Endothelial cell of umbilical vein (primary cell): ENCODE measurements around the gene CBFA2T3. TPM values are rescaled to one million over a fixed set of nuclear protein-coding genes. Genes with fewer than 3 reads are reported as not detected.

ENCODE experiments used
- BruUV-seq: library from RNA; stranded (reverse); fragments of 400-500 nt; replicated peaks from 2 replicates; lab custom pipeline; 2021; lab: Mats Ljungman, UMichigan
- CTCF ChIA-PET: fragments of 300-600, 350-600 bp; sonication (Branson Sonifier 250); formaldehyde crosslinking; loops from one replicate; lab custom pipeline; 2021; ENCODE audit warnings: antibody characterized with exemption, inconsistent platforms; lab: Charles Lee
- POLR2A ChIA-PET: fragments of 300-600, 350-600 bp; sonication (Branson Sonifier 250); formaldehyde crosslinking; loops from one replicate; lab custom pipeline; 2021; ENCODE audit warnings: antibody characterized with exemption, inconsistent platforms; lab: Charles Lee
- DNase-seq: peaks from one replicate; pipeline ENCODE4 v3.0.0-alpha.2; 2011; ENCODE audit warnings: low read depth, low spot score
- FAIRE-seq: peaks from 2 replicates; lab custom pipeline; 2011; peaks lifted over from hg19 to GRCh38; lab: Jason Lieb, UNC
- H2AFZ ChIP-seq: 2 replicates; pipeline ENCODE4 v1.6.0; 2012; ENCODE audit warnings: low read depth, low read length, control low read depth, inconsistent platforms
- H3K27ac ChIP-seq: 2 replicates; pipeline ENCODE4 v1.5.1; 2011; ENCODE audit warnings: low read depth, mild to moderate bottlenecking, control low read depth, low read length, moderate library complexity; ENCODE audit not compliant: insufficient read depth
- H3K27me3 ChIP-seq, 2 experiments: 2 replicates each; pipeline versions ENCODE4 v1.6.0 to v1.6.1; 2011; ENCODE audit warnings: low read length in 2 of 2, mixed read lengths in 1 of 2; ENCODE audit not compliant: control insufficient read depth in 2 of 2, insufficient read depth in 2 of 2
- H3K36me3 ChIP-seq, 2 experiments: 2 replicates in 1 of 2; 3 replicates in 1 of 2; pipeline ENCODE4 v1.5.1; 2011; ENCODE audit warnings: low read length in 2 of 2, mild to moderate bottlenecking in 1 of 2, moderate library complexity in 1 of 2; ENCODE audit not compliant: control insufficient read depth in 2 of 2, insufficient read depth in 2 of 2; ENCODE audit errors: extremely low read depth in 1 of 2
- H3K4me1 ChIP-seq: 3 replicates; pipeline ENCODE4 v1.5.1; 2011; ENCODE audit warnings: mild to moderate bottlenecking, low read length; ENCODE audit not compliant: control insufficient read depth, insufficient read depth; ENCODE audit errors: extremely low read depth
- H3K4me2 ChIP-seq: 2 replicates; pipeline ENCODE4 v1.6.1; 2011; ENCODE audit warnings: low read length, control low read depth, mixed read lengths; ENCODE audit not compliant: insufficient read depth
- H3K4me3 ChIP-seq, 3 experiments: fragments of 200-600 bp in 1 of 3; sonication (generic), shearing (Covaris generic) in 1 of 3; replicated peaks in 1 of 3; 2 replicates each; pipeline ENCODE4 v1.5.1; 2011 to 2016; ENCODE audit warnings: control low read depth in 3 of 3, low read length in 3 of 3, mild to moderate bottlenecking in 2 of 3, inconsistent platforms in 1 of 3, low read depth in 1 of 3, moderate library complexity in 1 of 3; ENCODE audit not compliant: insufficient read depth in 1 of 3
- H3K79me2 ChIP-seq: 2 replicates; pipeline ENCODE4 v1.6.0; 2012; ENCODE audit warnings: low read length, inconsistent platforms; ENCODE audit not compliant: control insufficient read depth, insufficient read depth
- H3K9ac ChIP-seq: replicated peaks from 2 replicates; pipeline ENCODE3; 2011; ENCODE audit warnings: low read length, control low read depth; ENCODE audit not compliant: insufficient read depth; ENCODE audit errors: extremely low read depth
- H3K9me1 ChIP-seq: replicated peaks from 3 replicates; pipeline ENCODE4 v1.6.0; 2011; ENCODE audit warnings: mild to moderate bottlenecking, low read length; ENCODE audit not compliant: control insufficient read depth, insufficient read depth; ENCODE audit errors: extremely low read depth
- H3K9me3 ChIP-seq: replicated peaks from 2 replicates; pipeline ENCODE4 v1.5.1; 2012; ENCODE audit warnings: low read length, inconsistent platforms; ENCODE audit not compliant: control insufficient read depth, insufficient read depth
- H4K20me1 ChIP-seq: replicated peaks from 2 replicates; pipeline ENCODE3; 2011; ENCODE audit warnings: mild to moderate bottlenecking, low read length; ENCODE audit not compliant: control insufficient read depth, insufficient read depth; ENCODE audit errors: extremely low read depth
- CTCF ChIP-seq, 2 donors: IDR thresholded peaks; 1 replicate in 1 of 2; 2 replicates in 1 of 2; pipeline ENCODE4 v1.5.1; 2011; ENCODE audit warnings: low read length in 2 of 2, mild to moderate bottlenecking in 2 of 2, moderate library complexity in 2 of 2, control low read depth in 1 of 2, inconsistent platforms in 1 of 2, low read depth in 1 of 2; ENCODE audit not compliant: insufficient read depth in 1 of 2; ENCODE audit errors: extremely low read depth in 1 of 2
- FOS ChIP-seq: IDR thresholded peaks from 2 replicates; pipeline ENCODE4 v1.6.1; 2011; ENCODE audit warnings: mild to moderate bottlenecking, low read length, moderate library complexity, borderline replicate concordance; ENCODE audit not compliant: insufficient read depth
- GATA2 ChIP-seq: IDR thresholded peaks from 2 replicates; pipeline ENCODE4 v1.7.0; 2011; ENCODE audit warnings: low read depth, mild to moderate bottlenecking, moderate library complexity, mixed read lengths, low read length; ENCODE audit not compliant: insufficient read length, insufficient read depth
- JUN ChIP-seq: IDR thresholded peaks from 2 replicates; pipeline ENCODE4 v1.6.1; 2011; ENCODE audit warnings: borderline replicate concordance, low read depth; ENCODE audit not compliant: insufficient read length, insufficient read depth
- MYC ChIP-seq: IDR thresholded peaks from one replicate; pipeline ENCODE4 v1.6.1; 2011; ENCODE audit warnings: mild to moderate bottlenecking, low read depth, low read length
- POLR2A ChIP-seq: IDR thresholded peaks from 2 replicates; pipeline ENCODE4 v1.6.1; 2012; ENCODE audit warnings: low read depth, mild to moderate bottlenecking, control low read depth, low read length
- dilution Hi-C: fragments of 300-500 bp; cut with MboI; formaldehyde crosslinking; loops from one replicate; pipeline ENCODE4 v1.15.0; 2019; ENCODE audit warnings: low sequenced_read_pairs; ENCODE audit not compliant: extremely low pct_ligation_motif_present
- intact Hi-C: fragments of 100-400 bp; cut with micrococcal nuclease; formaldehyde crosslinking; loops from one replicate; pipeline ENCODE4 v1.10.0; 2022
- polyA plus RNA-seq, 4 experiments: library from polyadenylated mRNA; depleted of rRNA in 3 of 4; stranded (reverse) in 3 of 4; unstranded in 1 of 4; fragments of >200 nt; gene quantifications; 2 replicates each; pipeline versions ENCODE4 v1.2.1 to v1.2.3, GENCODE V29; 2011 to 2012; ENCODE audit warnings: missing spikeins in 1 of 4
- total RNA-seq: library from RNA; stranded (reverse); gene quantifications from 2 replicates; pipeline ENCODE4 v1.2.3, GENCODE V29; 2021
- TF ChIP-seq, protein P1 (sequence below): IDR thresholded peaks from 2 replicates; pipeline ENCODE4 v1.6.1; 2011; ENCODE audit not compliant: insufficient read depth, insufficient read length

CBFA2T3 gene
- total and polyA plus RNA-seq, 2 donors (not counting 3 experiments of a cell fraction or from before 2014, with no cell fraction given): not detected

- TF ChIP-seq JUN (no peak), GATA2 (no peak), FOS (no peak), CTCF (IDR thresholded peaks at IDR 0.05; ENCODE audit: extremely low read depth in 1 of 2, insufficient read depth in 1 of 2, low read depth in 1 of 2, low read length in 2 of 2) (no peak), POLR2A (no peak), MYC (no peak)
- TF ChIP-seq, protein P1, sequence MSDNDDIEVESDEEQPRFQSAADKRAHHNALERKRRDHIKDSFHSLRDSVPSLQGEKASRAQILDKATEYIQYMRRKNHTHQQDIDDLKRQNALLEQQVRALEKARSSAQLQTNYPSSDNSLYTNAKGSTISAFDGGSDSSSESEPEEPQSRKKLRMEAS: no peak
- H3K9me1 ChIP-seq: no peaks in the 10 kb centered on the region
- H3K9me3 ChIP-seq: no peaks in the 10 kb centered on the region
- dilution Hi-C loops: no loop called here
- no peaks in the 10 kb centered on the region for H3K36me3 ChIP-seq
- H3K4me1 ChIP-seq: no peaks in the 10 kb centered on the region
- BruUV-seq: no TSS peak
- DNase-seq: no peak
- H3K9ac ChIP-seq: no peak overlapping the region
- H3K27me3 ChIP-seq: no peaks in the 10 kb centered on the region
- no peak overlapping the region for H3K27ac ChIP-seq
- intact Hi-C loops: no loop called here
- no peak overlapping the region for H3K4me2 ChIP-seq
- no peaks in the 10 kb centered on the region for H4K20me1 ChIP-seq
- no peak for FAIRE-seq
- H2AFZ ChIP-seq: no peak overlapping the region
- no peak overlapping the region for H3K4me3 ChIP-seq
- CTCF ChIA-PET: no interaction called here
- no peaks in the 10 kb centered on the region for H3K79me2 ChIP-seq
- POLR2A ChIA-PET: no interaction called here
These were observed 6.2 kb upstream of the CBFA2T3 start for GRCh38 chr16:88983165-88983564.
